ENCODE measurements around the gene CBX8. TPM values are rescaled to one million over a fixed set of nuclear protein-coding genes. Genes with fewer than 3 reads are reported as not detected.

Gene CBX8
- total and polyA plus RNA-seq, 2 of the 8 experiments (the other 6 are each of a cell fraction or from before 2014, with no cell fraction given): 0.09 to 2.1 TPM

GRCh38 chr17:79803997-79804855 lies 7.3 kb upstream of the CBX8 start (continued):
- TF ChIP-seq JUND (IDR thresholded peaks at IDR 0.05; ENCODE audit: low read length) (no peak), POLR2A (IDR thresholded peaks at IDR 0.05; ENCODE audit: control extremely low read depth in 1 of 2, low read depth in 2 of 2, low read length in 2 of 2) (no peak), PHF8 (conservative IDR thresholded peaks at IDR 0.05; ENCODE audit: low read depth, low read length) (no peak), RXRA (IDR thresholded peaks at IDR 0.05; ENCODE audit: insufficient read depth, low read depth, low read length) (no peak), FOSL1 (IDR thresholded peaks at IDR 0.05; ENCODE audit: insufficient read depth, low read depth, low read length) (no peak), ASH2L (IDR thresholded peaks at IDR 0.05; ENCODE audit: low read length) (no peak), RFX5 (IDR thresholded peaks at IDR 0.05; ENCODE audit: borderline replicate concordance, low read depth, low read length) (no peak), CTBP2 (IDR thresholded peaks at IDR 0.05; ENCODE audit: borderline replicate concordance, insufficient read depth, insufficient read length, low read length) (no peak), GTF2F1 (IDR thresholded peaks at IDR 0.05; ENCODE audit: borderline replicate concordance, low read depth, low read length) (no peak), E2F6 (IDR thresholded peaks at IDR 0.05) (peak; percentile 70), CBX5 (IDR thresholded peaks at IDR 0.05; ENCODE audit: low read depth, low read length) (no peak), KDM5A (IDR thresholded peaks at IDR 0.05; ENCODE audit: low read length) (no peak), SRF (IDR thresholded peaks at IDR 0.05; ENCODE audit: low read depth, low read length) (no peak), TCF12 (IDR thresholded peaks at IDR 0.05; ENCODE audit: low read depth, low read length) (0 out of 2 replicates have a peak, but pooled peaks have one; percentile 23), BRCA1 (IDR thresholded peaks at IDR 0.05; ENCODE audit: low read depth, low read length) (no peak), MAX (IDR thresholded peaks at IDR 0.05) (peak; percentile 59), ATF3 (IDR thresholded peaks at IDR 0.05; ENCODE audit: insufficient read depth, low read depth, low read length) (no peak), ZNF274 (IDR thresholded peaks at IDR 0.05; ENCODE audit: borderline replicate concordance, extremely low read depth, low read length) (no peak), SIX5 (IDR thresholded peaks at IDR 0.05; ENCODE audit: low read depth, low read length) (no peak), SP4 (IDR thresholded peaks at IDR 0.05; ENCODE audit: low read length) (no peak), CBX8 (IDR thresholded peaks at IDR 0.05; ENCODE audit: borderline replicate concordance, low read depth, low read length) (no peak), RAD21 (IDR thresholded peaks at IDR 0.05 in 1 of 2, conservative IDR thresholded peaks at IDR 0.05 in 1 of 2; ENCODE audit: low read depth in 2 of 2, low read length in 2 of 2) (no peak), SIN3A (conservative IDR thresholded peaks at IDR 0.05 in 1 of 2, IDR thresholded peaks at IDR 0.05 in 1 of 2; ENCODE audit: low read depth in 1 of 2, low read length in 2 of 2) (no peak)

Data from H1 (cell line).